NCI-H1694 treated with DMSO at 0.1 percent for 48 hours (cell line): ENCODE data around the gene TNFRSF17.
A peak's percentile ranks its signal among the peaks of the same experiment; 100 is the strongest.

Experiments used
- DNase-seq: peaks from one replicate; lab custom pipeline; 2025; lab: John Stamatoyannopoulos, UW

Gene TNFRSF17

GRCh38 chr16:12002447-12003006 is 37.5 kb downstream of the TNFRSF17 start:
- peak; percentile 67 for DNase-seq

- DNase-seq: no peak
These were observed 41.6 kb downstream of the TNFRSF17 start for GRCh38 chr16:12006637-12007036.

- no peak for DNase-seq
These were observed 44.5 kb downstream of the TNFRSF17 start for GRCh38 chr16:12009462-12009861.

GRCh38 chr16:12009922-12010321 is 44.9 kb downstream of the TNFRSF17 start:
- no peak for DNase-seq

GRCh38 chr16:12010388-12011251 is 45.6 kb downstream of the TNFRSF17 start:
- no peak for DNase-seq

- no peak for DNase-seq
These were observed 46.6 kb downstream of the TNFRSF17 start for GRCh38 chr16:12011565-12011964.

- DNase-seq: no peak
These were observed 51.4 kb downstream of the TNFRSF17 start for GRCh38 chr16:12016291-12016947.

- no peak for DNase-seq
These were observed 52.5 kb downstream of the TNFRSF17 start for GRCh38 chr16:12017558-12017957.
